Endothelial cell of umbilical vein (primary cell): ENCODE results near the gene SCLY. TPM values are rescaled to one million over a fixed set of nuclear protein-coding genes. Genes with fewer than 3 reads are reported as not detected.

Experiments used
- BruUV-seq: library from RNA; stranded (reverse); fragments of 400-500 nt; replicated peaks from 2 replicates; lab custom pipeline; 2021; lab: Mats Ljungman, UMichigan
- CTCF ChIA-PET: fragments of 300-600, 350-600 bp; sonication (Branson Sonifier 250); formaldehyde crosslinking; loops from one replicate; lab custom pipeline; 2021; ENCODE audit warnings: antibody characterized with exemption, inconsistent platforms; lab: Charles Lee
- POLR2A ChIA-PET: fragments of 300-600, 350-600 bp; sonication (Branson Sonifier 250); formaldehyde crosslinking; loops from one replicate; lab custom pipeline; 2021; ENCODE audit warnings: antibody characterized with exemption, inconsistent platforms; lab: Charles Lee
- DNase-seq: peaks from one replicate; pipeline ENCODE4 v3.0.0-alpha.2; 2011; ENCODE audit warnings: low read depth, low spot score
- FAIRE-seq: peaks from 2 replicates; lab custom pipeline; 2011; peaks lifted over from hg19 to GRCh38; lab: Jason Lieb, UNC
- H2AFZ ChIP-seq: 2 replicates; pipeline ENCODE4 v1.6.0; 2012; ENCODE audit warnings: low read depth, low read length, control low read depth, inconsistent platforms
- H3K27ac ChIP-seq: 2 replicates; pipeline ENCODE4 v1.5.1; 2011; ENCODE audit warnings: low read depth, mild to moderate bottlenecking, control low read depth, low read length, moderate library complexity; ENCODE audit not compliant: insufficient read depth
- H3K27me3 ChIP-seq, 2 experiments: 2 replicates each; pipeline versions ENCODE4 v1.6.0 to v1.6.1; 2011; ENCODE audit warnings: low read length in 2 of 2, mixed read lengths in 1 of 2; ENCODE audit not compliant: control insufficient read depth in 2 of 2, insufficient read depth in 2 of 2
- H3K36me3 ChIP-seq, 2 experiments: 2 replicates in 1 of 2; 3 replicates in 1 of 2; pipeline ENCODE4 v1.5.1; 2011; ENCODE audit warnings: low read length in 2 of 2, mild to moderate bottlenecking in 1 of 2, moderate library complexity in 1 of 2; ENCODE audit not compliant: control insufficient read depth in 2 of 2, insufficient read depth in 2 of 2; ENCODE audit errors: extremely low read depth in 1 of 2
- H3K4me1 ChIP-seq: 3 replicates; pipeline ENCODE4 v1.5.1; 2011; ENCODE audit warnings: mild to moderate bottlenecking, low read length; ENCODE audit not compliant: control insufficient read depth, insufficient read depth; ENCODE audit errors: extremely low read depth
- H3K4me2 ChIP-seq: 2 replicates; pipeline ENCODE4 v1.6.1; 2011; ENCODE audit warnings: low read length, control low read depth, mixed read lengths; ENCODE audit not compliant: insufficient read depth
- H3K4me3 ChIP-seq, 3 experiments: fragments of 200-600 bp in 1 of 3; sonication (generic), shearing (Covaris generic) in 1 of 3; replicated peaks in 1 of 3; 2 replicates each; pipeline ENCODE4 v1.5.1; 2011 to 2016; ENCODE audit warnings: control low read depth in 3 of 3, low read length in 3 of 3, mild to moderate bottlenecking in 2 of 3, inconsistent platforms in 1 of 3, low read depth in 1 of 3, moderate library complexity in 1 of 3; ENCODE audit not compliant: insufficient read depth in 1 of 3
- H3K79me2 ChIP-seq: 2 replicates; pipeline ENCODE4 v1.6.0; 2012; ENCODE audit warnings: low read length, inconsistent platforms; ENCODE audit not compliant: control insufficient read depth, insufficient read depth
- H3K9ac ChIP-seq: replicated peaks from 2 replicates; pipeline ENCODE3; 2011; ENCODE audit warnings: low read length, control low read depth; ENCODE audit not compliant: insufficient read depth; ENCODE audit errors: extremely low read depth
- H3K9me1 ChIP-seq: replicated peaks from 3 replicates; pipeline ENCODE4 v1.6.0; 2011; ENCODE audit warnings: mild to moderate bottlenecking, low read length; ENCODE audit not compliant: control insufficient read depth, insufficient read depth; ENCODE audit errors: extremely low read depth
- H3K9me3 ChIP-seq: replicated peaks from 2 replicates; pipeline ENCODE4 v1.5.1; 2012; ENCODE audit warnings: low read length, inconsistent platforms; ENCODE audit not compliant: control insufficient read depth, insufficient read depth
- H4K20me1 ChIP-seq: replicated peaks from 2 replicates; pipeline ENCODE3; 2011; ENCODE audit warnings: mild to moderate bottlenecking, low read length; ENCODE audit not compliant: control insufficient read depth, insufficient read depth; ENCODE audit errors: extremely low read depth
- EZH2 ChIP-seq: IDR thresholded peaks from 2 replicates; pipeline ENCODE4 v1.6.1; 2012; ENCODE audit warnings: borderline replicate concordance, low read depth, mild to moderate bottlenecking, moderate library complexity, low read length, inconsistent platforms; ENCODE audit not compliant: severe bottlenecking
- FOS ChIP-seq: IDR thresholded peaks from 2 replicates; pipeline ENCODE4 v1.6.1; 2011; ENCODE audit warnings: mild to moderate bottlenecking, low read length, moderate library complexity, borderline replicate concordance; ENCODE audit not compliant: insufficient read depth
- GATA2 ChIP-seq: IDR thresholded peaks from 2 replicates; pipeline ENCODE4 v1.7.0; 2011; ENCODE audit warnings: low read depth, mild to moderate bottlenecking, moderate library complexity, mixed read lengths, low read length; ENCODE audit not compliant: insufficient read length, insufficient read depth
- JUN ChIP-seq: IDR thresholded peaks from 2 replicates; pipeline ENCODE4 v1.6.1; 2011; ENCODE audit warnings: borderline replicate concordance, low read depth; ENCODE audit not compliant: insufficient read length, insufficient read depth
- MYC ChIP-seq: IDR thresholded peaks from one replicate; pipeline ENCODE4 v1.6.1; 2011; ENCODE audit warnings: mild to moderate bottlenecking, low read depth, low read length
- POLR2A ChIP-seq: IDR thresholded peaks from 2 replicates; pipeline ENCODE4 v1.6.1; 2012; ENCODE audit warnings: low read depth, mild to moderate bottlenecking, control low read depth, low read length
- POLR2AphosphoS5 ChIP-seq: IDR thresholded peaks from 2 replicates; pipeline ENCODE4 v1.6.1; 2012; ENCODE audit warnings: low read depth, mild to moderate bottlenecking, control low read depth, low read length, moderate library complexity; ENCODE audit not compliant: insufficient read depth
- dilution Hi-C: fragments of 300-500 bp; cut with MboI; formaldehyde crosslinking; loops from one replicate; pipeline ENCODE4 v1.15.0; 2019; ENCODE audit warnings: low sequenced_read_pairs; ENCODE audit not compliant: extremely low pct_ligation_motif_present
- intact Hi-C: fragments of 100-400 bp; cut with micrococcal nuclease; formaldehyde crosslinking; loops from one replicate; pipeline ENCODE4 v1.10.0; 2022
- polyA plus RNA-seq, 4 experiments: library from polyadenylated mRNA; depleted of rRNA in 3 of 4; stranded (reverse) in 3 of 4; unstranded in 1 of 4; fragments of >200 nt; gene quantifications; 2 replicates each; pipeline versions ENCODE4 v1.2.1 to v1.2.3, GENCODE V29; 2011 to 2012; ENCODE audit warnings: missing spikeins in 1 of 4
- total RNA-seq: library from RNA; stranded (reverse); gene quantifications from 2 replicates; pipeline ENCODE4 v1.2.3, GENCODE V29; 2021
- TF ChIP-seq, protein P1 (sequence below), 2 donors: IDR thresholded peaks; 1 replicate in 1 of 2; 2 replicates in 1 of 2; pipeline ENCODE4 v1.5.1; 2011; ENCODE audit warnings: low read length in 2 of 2, mild to moderate bottlenecking in 2 of 2, moderate library complexity in 2 of 2, control low read depth in 1 of 2, inconsistent platforms in 1 of 2, low read depth in 1 of 2; ENCODE audit not compliant: insufficient read depth in 1 of 2; ENCODE audit errors: extremely low read depth in 1 of 2
- TF ChIP-seq, protein P2 (sequence below): IDR thresholded peaks from 2 replicates; pipeline ENCODE4 v1.6.1; 2011; ENCODE audit not compliant: insufficient read depth, insufficient read length

Gene SCLY
- total and polyA plus RNA-seq, 2 donors (not counting 3 experiments of a cell fraction or from before 2014, with no cell fraction given) = 22.6 to 32.7 TPM

DNA sequence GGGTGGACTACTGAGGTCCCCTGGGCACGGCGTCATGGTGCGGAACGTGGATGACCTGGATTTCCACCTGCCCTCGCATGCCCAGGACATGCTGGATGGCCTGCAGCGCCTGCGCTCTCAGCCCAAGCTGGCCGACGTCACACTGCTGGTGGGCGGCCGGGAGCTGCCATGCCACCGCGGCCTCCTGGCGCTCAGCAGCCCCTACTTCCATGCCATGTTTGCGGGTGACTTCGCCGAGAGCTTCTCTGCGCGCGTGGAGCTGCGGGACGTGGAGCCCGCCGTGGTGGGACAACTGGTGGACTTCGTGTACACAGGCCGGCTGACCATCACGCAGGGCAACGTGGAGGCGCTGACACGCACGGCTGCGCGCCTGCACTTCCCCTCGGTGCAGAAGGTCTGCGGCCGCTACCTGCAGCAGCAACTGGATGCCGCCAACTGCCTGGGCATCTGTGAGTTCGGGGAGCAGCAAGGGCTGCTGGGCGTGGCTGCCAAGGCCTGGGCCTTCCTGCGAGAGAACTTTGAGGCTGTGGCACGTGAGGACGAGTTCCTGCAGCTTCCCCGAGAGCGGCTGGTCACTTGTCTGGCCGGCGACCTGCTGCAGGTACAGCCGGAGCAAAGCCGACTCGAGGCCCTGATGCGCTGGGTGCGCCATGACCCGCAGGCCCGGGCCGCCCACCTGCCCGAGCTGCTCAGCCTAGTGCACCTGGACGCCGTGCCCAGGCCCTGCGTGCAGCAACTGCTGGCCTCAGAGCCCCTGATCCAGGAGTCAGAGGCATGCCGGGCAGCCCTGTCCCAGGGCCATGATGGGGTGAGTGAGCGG, 80.1 kb downstream of the SCLY start:
- Histone ChIP-seq H3K4me3 (no peak overlapping the region), H3K9ac (no peak overlapping the region), H3K36me3 (no peaks in the 10 kb centered on the region), H3K9me3 (no peaks in the 10 kb centered on the region), H3K9me1 (no peaks in the 10 kb centered on the region), H3K27me3 (no peaks in the 10 kb centered on the region), H3K27ac (no peak overlapping the region), H3K4me1 (no peaks in the 10 kb centered on the region), H2AFZ (no peak overlapping the region), H4K20me1 (no peaks in the 10 kb centered on the region), H3K4me2 (no peak overlapping the region), H3K79me2 (no peaks in the 10 kb centered on the region)
- TF ChIP-seq FOS (no peak), EZH2 (no peak), JUN (no peak), POLR2AphosphoS5 (no peak), MYC (no peak), POLR2A (no peak), GATA2 (no peak)
- TF ChIP-seq, protein P1, sequence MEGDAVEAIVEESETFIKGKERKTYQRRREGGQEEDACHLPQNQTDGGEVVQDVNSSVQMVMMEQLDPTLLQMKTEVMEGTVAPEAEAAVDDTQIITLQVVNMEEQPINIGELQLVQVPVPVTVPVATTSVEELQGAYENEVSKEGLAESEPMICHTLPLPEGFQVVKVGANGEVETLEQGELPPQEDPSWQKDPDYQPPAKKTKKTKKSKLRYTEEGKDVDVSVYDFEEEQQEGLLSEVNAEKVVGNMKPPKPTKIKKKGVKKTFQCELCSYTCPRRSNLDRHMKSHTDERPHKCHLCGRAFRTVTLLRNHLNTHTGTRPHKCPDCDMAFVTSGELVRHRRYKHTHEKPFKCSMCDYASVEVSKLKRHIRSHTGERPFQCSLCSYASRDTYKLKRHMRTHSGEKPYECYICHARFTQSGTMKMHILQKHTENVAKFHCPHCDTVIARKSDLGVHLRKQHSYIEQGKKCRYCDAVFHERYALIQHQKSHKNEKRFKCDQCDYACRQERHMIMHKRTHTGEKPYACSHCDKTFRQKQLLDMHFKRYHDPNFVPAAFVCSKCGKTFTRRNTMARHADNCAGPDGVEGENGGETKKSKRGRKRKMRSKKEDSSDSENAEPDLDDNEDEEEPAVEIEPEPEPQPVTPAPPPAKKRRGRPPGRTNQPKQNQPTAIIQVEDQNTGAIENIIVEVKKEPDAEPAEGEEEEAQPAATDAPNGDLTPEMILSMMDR (IDR thresholded peaks at IDR 0.05; ENCODE audit: extremely low read depth in 1 of 2, insufficient read depth in 1 of 2, low read depth in 1 of 2, low read length in 2 of 2) = no peak
- TF ChIP-seq, protein P2, sequence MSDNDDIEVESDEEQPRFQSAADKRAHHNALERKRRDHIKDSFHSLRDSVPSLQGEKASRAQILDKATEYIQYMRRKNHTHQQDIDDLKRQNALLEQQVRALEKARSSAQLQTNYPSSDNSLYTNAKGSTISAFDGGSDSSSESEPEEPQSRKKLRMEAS = no peak
- intact Hi-C loops (no loop called here), dilution Hi-C loops (no loop called here)
- DNase-seq (no peak), FAIRE-seq (no peak)
- no TSS peak for BruUV-seq
- POLR2A ChIA-PET = no interaction called here
- CTCF ChIA-PET = interaction anchor here (0.6 to 0.7 kb wide), 2 partner anchors 283 to 305 kb away, joined by 3 to 4 read pairs; no protein-coding TSS in a partner anchor
